GM12872 (cell line): ENCODE data around the gene PAPLN.

Experiments
- CTCF ChIP-seq: IDR thresholded peaks from 3 replicates; pipeline ENCODE4 v1.5.1; 2011; ENCODE audit warnings: low read depth, mild to moderate bottlenecking, low read length, moderate library complexity; ENCODE audit not compliant: insufficient read depth

Gene PAPLN

GRCh38 chr14:73249108-73249507 is 11.8 kb downstream of the PAPLN start:
- TF ChIP-seq CTCF: no peak

- no peak for TF ChIP-seq CTCF
These were observed 12.4 kb downstream of the PAPLN start for GRCh38 chr14:73249564-73250316.

- no peak for TF ChIP-seq CTCF
These were observed 13.0 kb downstream of the PAPLN start for GRCh38 chr14:73250317-73250713.

- TF ChIP-seq CTCF: no peak
These were observed 13.6 kb downstream of the PAPLN start for GRCh38 chr14:73250781-73251500.

- no peak for TF ChIP-seq CTCF
These were observed 14.4 kb downstream of the PAPLN start for GRCh38 chr14:73251516-73252215.

GRCh38 chr14:73252491-73253322 is 15.4 kb downstream of the PAPLN start:
- no peak for TF ChIP-seq CTCF

GRCh38 chr14:73253323-73253610 is 16.0 kb downstream of the PAPLN start:
- TF ChIP-seq CTCF: no peak
